Aortic smooth muscle cell (primary cell): ENCODE data around the gene SLC16A12. TPM values are rescaled to one million over a fixed set of nuclear protein-coding genes. Genes with fewer than 3 reads are reported as not detected.

Experiments
- total RNA-seq: library from RNA; depleted of rRNA; stranded (reverse); fragments of >200 nt; gene quantifications from 2 replicates; pipeline ENCODE4 v1.2.3, GENCODE V29; 2014

The SLC16A12 gene, protein sequence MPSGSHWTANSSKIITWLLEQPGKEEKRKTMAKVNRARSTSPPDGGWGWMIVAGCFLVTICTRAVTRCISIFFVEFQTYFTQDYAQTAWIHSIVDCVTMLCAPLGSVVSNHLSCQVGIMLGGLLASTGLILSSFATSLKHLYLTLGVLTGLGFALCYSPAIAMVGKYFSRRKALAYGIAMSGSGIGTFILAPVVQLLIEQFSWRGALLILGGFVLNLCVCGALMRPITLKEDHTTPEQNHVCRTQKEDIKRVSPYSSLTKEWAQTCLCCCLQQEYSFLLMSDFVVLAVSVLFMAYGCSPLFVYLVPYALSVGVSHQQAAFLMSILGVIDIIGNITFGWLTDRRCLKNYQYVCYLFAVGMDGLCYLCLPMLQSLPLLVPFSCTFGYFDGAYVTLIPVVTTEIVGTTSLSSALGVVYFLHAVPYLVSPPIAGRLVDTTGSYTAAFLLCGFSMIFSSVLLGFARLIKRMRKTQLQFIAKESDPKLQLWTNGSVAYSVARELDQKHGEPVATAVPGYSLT
- 0.25 and 0.53 TPM in 2 replicates for total RNA-seq

GRCh38 chr10:89535171-89536012 lies at the start of gene SLC16A12:
Gene SLC16A12, minus strand, starts transcription at chr10:89535594. Its CDS starts 73,016 bp downstream, at chr10:89462578.

DNA sequence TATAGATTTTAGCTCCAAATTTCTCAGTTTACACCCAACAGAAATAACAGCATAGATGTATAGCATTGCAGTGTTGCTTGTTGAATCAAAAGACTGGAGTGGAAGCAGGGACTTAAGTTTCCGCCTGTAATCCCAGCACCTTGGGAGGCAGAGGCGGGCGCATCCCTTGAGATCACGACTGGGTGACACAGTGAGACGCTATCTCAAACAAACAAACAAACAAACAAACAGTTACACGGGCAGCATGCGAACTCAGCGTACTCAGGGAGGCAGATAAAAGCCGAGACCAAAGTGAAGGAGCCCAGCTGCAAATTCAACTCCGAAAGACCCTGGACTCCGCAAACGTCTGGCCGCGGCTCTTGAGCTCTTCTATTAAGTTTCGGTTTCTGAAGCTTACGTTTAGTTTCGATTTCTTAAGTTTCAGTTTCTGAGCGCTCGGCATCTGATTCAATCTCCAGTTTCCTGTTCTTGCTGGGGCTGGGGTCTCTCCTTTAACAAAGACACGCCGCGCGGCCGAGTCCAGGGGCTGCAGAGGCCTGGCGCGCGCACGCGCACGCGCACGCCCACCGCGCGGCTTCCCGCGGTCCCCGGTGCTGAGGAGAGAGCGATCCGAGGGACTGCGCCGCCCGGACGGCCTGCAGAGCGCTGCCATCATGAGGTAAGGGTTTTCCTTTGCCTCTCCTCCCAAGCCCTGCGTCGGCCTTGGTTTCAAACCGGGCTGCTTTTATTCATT lies 121.1 kb downstream of the SLC16A12 start, which contains the start of gene IFIT5:
Gene IFIT5, plus strand, starts transcription at position 423 of the 733 bp plus-strand sequence. Its CDS starts 231 bp downstream, at position 654.

GRCh38 chr10:89391907-89392756 lies 143.3 kb downstream of the SLC16A12 start, which contains the start of gene IFIT1:
Gene IFIT1, plus strand, starts transcription at chr10:89392623. Its CDS starts 90 bp downstream, at chr10:89392713.

Other genes with a start within 250 kb of the SLC16A12 start
- 6.3 and 10.6 TPM in 2 replicates for gene IFIT2, start 233.5 kb downstream of the SLC16A12 start, total RNA-seq
- gene IFIT3, start 207.6 kb downstream of the SLC16A12 start, total RNA-seq = 20.2 and 32.0 TPM in 2 replicates
- gene IFIT1B, start 157.5 kb downstream of the SLC16A12 start, total RNA-seq = 0.06 TPM in 1 of 2 replicates, not detected in the other
- 6.1 and 12.7 TPM in 2 replicates for gene IFIT1, start 143.0 kb downstream of the SLC16A12 start, total RNA-seq
- 23.1 and 23.5 TPM in 2 replicates for gene IFIT5, start 121.0 kb downstream of the SLC16A12 start, total RNA-seq
- gene PANK1, start 109.6 kb upstream of the SLC16A12 start, total RNA-seq = 1.7 and 2.5 TPM in 2 replicates
- gene KIF20B, start 166.0 kb upstream of the SLC16A12 start, total RNA-seq = 9.4 and 13.2 TPM in 2 replicates